ENCODE results near the gene UBTF.

UBTF gene

DNA sequence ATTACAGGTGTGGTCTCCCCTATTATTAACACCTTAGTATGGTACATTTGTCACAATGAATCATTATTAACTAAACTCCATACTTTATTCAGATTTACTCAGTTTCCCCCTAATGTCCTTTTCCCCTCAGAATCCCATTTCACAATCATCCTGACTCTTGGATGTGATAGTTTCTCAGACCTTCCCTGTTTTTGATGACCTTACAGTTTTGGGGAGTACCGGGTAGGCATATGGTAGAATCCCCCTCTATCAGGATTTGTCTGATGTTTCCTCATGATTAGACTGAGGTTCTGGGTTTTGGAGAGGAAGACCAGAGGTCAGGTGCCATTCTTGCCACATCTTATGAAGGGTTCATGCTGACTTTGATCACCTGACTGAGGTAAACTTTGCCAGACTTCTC lies 55.0 kb downstream of the UBTF start:
- no peak for ATAC-seq

- peak; percentile 65 to 81 for ATAC-seq
Measured at GRCh38 chr17:44159519-44160210, 59.8 kb downstream of the UBTF start.

DNA sequence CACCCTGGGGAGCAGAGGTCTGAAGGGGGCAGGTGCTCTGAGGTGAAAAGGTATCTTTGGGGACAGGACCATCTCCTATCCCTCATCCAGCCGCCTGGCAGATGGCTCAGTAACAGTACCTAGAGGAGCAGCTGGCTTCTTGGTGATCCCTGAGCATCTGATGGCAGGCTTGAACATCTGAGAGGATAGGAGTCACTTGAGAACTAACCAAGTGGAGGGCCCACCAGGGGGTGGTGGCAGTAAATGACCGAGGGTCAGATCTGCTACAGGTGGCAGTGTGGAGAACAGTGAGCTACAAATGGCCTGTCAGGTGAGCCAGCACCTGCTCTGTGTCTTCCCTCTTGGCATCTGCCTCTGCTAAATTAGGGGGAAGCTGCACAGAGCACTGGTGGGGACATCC lies 64.0 kb downstream of the UBTF start:
- ATAC-seq = no peak
